Urinary bladder (tissue), 4 donors: ENCODE results near the gene PKD1. TPM values are rescaled to one million over a fixed set of nuclear protein-coding genes. Genes with fewer than 3 reads are reported as not detected.

Experiments used
- DNase-seq: peaks from one replicate; pipeline ENCODE4 v3.0.0-alpha.2; 2015; ENCODE audit errors: extremely low spot score
- H3K27ac ChIP-seq: one replicate; pipeline ENCODE4 v1.5.1; 2013; ENCODE audit warnings: low read depth, mild to moderate bottlenecking, moderate library complexity
- H3K36me3 ChIP-seq: one replicate; pipeline ENCODE4 v1.6.1; 2013; ENCODE audit warnings: mild to moderate bottlenecking, moderate library complexity; ENCODE audit not compliant: insufficient read depth
- H3K4me1 ChIP-seq: one replicate; pipeline ENCODE4 v1.6.1; 2013; ENCODE audit warnings: mild to moderate bottlenecking, moderate library complexity; ENCODE audit not compliant: insufficient read depth
- H3K4me3 ChIP-seq: one replicate; pipeline ENCODE4 v1.5.1; 2013; ENCODE audit warnings: low read depth, low read length
- WGBS: extraction: QIAGEN DNeasy Blood & Tissue Kit; methylation state at CpG from one replicate; pipeline ENCODE4 v1.1.7; 2013; 5-methylcytosine and 5-hydroxymethylcytosine counted together
- polyA plus RNA-seq: library from polyadenylated mRNA; stranded (reverse); fragments of 200-250 nt; gene quantifications from one replicate; pipeline ENCODE4 v1.2.3, GENCODE V29; 2013
- total RNA-seq: library from RNA; depleted of rRNA; stranded (reverse); fragments of >200 nt; gene quantifications from one replicate; pipeline ENCODE4 v1.2.3, GENCODE V29; 2014
- donor health status: healthy with polysubstance abuse.
- donor health status: healthy.

The PKD1 gene
- total and polyA plus RNA-seq, 2 donors = 79.5 to 197 TPM

DNA sequence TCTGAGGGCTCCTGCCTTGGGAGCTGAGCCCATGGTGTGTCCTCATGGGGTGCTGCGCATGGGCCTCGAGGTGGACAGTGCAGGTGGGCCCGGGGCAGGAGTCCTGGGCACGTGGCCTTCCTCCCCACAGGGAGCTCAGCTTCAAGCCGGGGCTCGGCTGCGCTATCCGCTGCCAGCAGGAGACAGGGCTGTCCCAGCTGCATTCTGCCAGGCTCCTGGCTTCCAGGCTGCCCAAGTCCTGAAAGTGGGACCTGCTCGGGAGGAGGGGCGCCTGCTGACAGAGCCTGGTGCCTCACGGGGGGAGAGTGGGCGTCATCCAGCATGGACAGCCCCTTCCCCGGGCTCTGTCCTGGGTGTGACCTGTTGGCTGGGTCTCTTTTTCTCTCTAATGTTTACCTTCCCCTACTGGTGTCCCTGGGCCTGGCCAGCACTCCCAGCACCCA lies 27.0 kb upstream of the PKD1 start:
- DNase-seq = no peak
- H3K27ac ChIP-seq = peak overlapping the region; percentile 79
- H3K36me3 ChIP-seq = peaks cover 5% of the 10 kb centered on the region
- peaks cover under 1% of the 10 kb centered on the region for H3K4me1 ChIP-seq
- H3K4me3 ChIP-seq = no peak overlapping the region
- WGBS = 80% methylated on average over 13 of the region's 13 CpGs

DNA sequence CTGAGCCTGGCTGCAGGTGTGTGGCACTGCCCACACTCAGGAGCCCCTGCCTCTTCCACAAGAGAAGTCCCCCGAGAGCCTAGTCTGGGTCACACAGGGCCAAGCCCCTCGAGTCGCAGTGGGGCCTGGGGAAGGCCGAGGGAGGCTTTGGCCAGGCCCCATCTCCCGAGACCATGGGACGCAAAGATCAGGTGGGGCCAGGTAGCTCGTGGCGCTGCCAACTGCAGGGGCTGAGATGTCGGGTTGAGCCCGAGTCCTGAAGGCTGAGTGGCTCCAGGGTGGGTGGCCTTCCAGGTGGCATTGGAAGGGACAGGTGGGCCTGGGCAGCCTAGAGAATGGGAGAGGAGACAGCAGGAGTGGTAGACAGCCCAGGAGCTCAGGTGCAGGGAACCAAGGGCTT lies 26.2 kb upstream of the PKD1 start:
- peaks cover 5% of the 10 kb centered on the region for H3K36me3 ChIP-seq
- H3K27ac ChIP-seq = no peak overlapping the region
- no peak overlapping the region for H3K4me3 ChIP-seq
- DNase-seq = no peak
- peaks cover 3% of the 10 kb centered on the region for H3K4me1 ChIP-seq
- 91% methylated on average over 10 of the region's 10 CpGs for WGBS

DNA sequence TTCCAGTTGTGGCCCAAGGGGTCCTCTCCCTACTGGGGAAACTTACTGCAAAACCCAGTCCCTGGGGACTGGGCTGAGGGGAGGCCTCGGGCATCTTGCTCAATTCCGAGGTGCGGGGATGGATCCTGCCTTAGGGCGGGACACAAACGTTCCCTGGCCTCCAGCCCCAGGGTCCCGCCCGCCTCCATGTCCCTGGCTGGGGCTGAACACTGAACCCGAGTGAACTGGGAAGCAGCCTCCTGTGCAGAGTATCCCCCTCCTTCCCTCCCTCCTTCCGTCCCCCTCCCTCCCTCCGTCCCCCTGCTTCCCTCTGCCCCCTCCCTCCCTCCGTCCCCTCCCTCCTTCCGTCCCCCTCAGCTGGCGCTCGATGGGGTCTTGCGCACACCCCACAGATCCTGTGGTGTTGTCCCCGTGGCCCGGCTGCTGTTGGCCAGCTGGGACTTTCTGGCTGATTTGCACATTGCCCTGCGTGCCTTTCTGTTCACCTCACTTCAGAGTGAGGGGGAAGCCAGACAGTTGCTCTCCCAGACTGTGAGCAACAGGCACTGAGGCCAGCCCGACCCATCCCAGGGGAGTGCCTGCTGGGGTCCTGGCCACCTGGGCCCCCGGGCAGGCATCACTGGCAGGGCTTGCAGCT lies 25.3 kb upstream of the PKD1 start:
- Histone ChIP-seq H3K4me3 (no peak overlapping the region), H3K27ac (peak overlapping the region; percentile 66), H3K36me3 (peaks cover 5% of the 10 kb centered on the region), H3K4me1 (peaks cover 5% of the 10 kb centered on the region)
- 44% methylated on average over 20 of the region's 20 CpGs for WGBS
- no peak for DNase-seq

DNA sequence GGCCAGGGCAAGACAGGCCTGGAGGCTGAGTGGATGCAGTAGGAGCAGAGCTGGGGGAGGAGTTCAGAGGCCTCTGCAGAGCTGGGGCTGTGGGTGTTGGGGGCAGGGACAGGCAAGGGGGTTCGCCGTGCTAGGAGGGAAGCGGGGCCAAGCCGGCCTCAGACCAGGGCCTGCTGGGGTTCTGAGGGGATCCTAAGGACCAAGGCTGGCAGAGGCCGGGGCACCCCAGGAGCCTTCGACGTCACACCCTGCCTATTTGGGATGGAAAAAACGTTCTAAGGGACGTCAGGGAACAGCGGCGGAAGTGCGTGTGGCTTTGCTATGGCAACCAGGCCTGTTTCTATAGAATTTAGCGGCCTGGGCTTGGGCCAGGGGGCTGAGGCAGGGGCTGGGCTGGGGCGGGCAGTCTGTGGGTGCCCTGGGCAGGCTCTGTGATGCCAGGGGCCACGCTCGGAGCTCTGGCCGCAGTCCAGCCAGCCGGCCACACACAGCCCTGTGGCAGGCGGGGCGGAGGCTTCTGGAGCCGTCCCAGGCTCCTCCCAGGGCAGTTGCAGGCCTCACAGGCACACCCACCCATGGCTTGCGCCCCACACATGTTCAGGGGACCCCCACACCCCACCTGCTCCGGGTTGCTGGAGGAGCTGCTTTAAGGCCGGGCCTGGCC lies 23.6 kb upstream of the PKD1 start:
- peak overlapping the region; percentile 14 for H3K4me3 ChIP-seq

DNA sequence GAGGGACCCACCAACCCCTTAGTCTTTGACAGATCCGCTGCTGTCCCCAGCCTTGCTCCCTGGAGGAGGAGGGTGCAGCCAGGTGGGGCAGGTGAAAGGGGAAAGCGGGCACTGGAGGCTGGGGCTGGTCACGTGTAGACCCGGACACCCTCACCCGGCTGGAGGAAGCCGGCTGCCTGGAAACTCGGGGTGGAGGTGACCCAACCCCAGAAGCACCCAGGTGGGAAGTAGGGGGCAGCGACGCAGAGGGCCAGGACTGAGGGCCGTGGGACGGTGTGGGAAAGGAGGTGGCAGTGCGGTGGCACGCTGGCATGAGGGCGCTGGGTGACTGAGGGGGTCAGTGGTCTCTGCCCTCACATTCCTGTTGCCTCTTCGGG lies 22.6 kb upstream of the PKD1 start:
- WGBS = 80% methylated on average over 15 of the region's 15 CpGs
- no peak overlapping the region for H3K4me3 ChIP-seq

More for the DNA sequence above, 23.6 kb upstream of the PKD1 start:
- WGBS = 19% methylated on average over 24 of the region's 24 CpGs
- Histone ChIP-seq H3K4me1 (peaks cover 5% of the 10 kb centered on the region), H3K27ac (peak overlapping the region; percentile 30), H3K36me3 (no peaks in the 10 kb centered on the region)
- no peak for DNase-seq

DNA sequence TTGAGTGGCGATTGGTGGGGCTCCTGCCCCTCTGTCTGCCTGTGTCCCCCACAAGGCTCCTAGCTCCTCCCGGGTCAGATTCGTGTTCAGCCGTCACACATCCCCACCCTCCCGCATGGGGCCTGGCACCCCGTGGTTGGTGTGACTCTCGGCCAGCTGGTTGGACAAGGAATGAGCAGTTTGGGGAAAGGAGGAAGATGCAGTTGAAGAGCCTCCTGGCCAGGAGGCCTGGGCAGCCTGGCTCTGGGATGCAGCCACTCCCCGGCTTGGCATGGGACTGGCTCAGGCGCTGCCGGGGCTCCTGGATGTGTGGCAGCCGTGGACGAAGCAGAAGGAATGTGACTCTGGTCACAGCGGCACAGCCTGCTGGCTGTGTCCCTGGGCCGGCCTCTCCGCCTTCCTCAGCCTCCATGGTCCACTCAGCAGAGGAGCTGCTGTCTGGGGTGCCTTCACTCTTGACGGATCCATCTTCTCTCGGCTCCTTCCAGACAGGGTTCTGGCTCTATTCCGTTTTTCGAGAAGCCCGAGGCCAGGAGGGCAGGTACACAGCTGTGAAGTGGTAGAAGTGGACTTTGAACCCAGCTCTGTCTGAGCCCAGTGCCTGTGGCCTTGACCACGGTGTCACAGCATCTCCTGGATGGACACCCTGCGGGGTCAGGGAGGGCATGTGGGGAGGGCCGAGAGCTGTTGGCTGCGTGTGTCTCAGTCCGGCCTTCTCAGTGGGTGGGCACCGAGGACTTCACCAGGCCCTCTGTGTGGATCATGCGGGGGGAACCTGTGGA lies 22.0 kb upstream of the PKD1 start:
- 82% methylated on average over 27 of the region's 27 CpGs for WGBS
- DNase-seq = no peak
- no peak overlapping the region for H3K27ac ChIP-seq
- H3K36me3 ChIP-seq = no peaks in the 10 kb centered on the region
- H3K4me1 ChIP-seq = peaks cover 7% of the 10 kb centered on the region
- no peak overlapping the region for H3K4me3 ChIP-seq

More for the DNA sequence above, 22.6 kb upstream of the PKD1 start:
- H3K36me3 ChIP-seq = no peaks in the 10 kb centered on the region
- peaks cover 5% of the 10 kb centered on the region for H3K4me1 ChIP-seq
- no peak for DNase-seq
- no peak overlapping the region for H3K27ac ChIP-seq

DNA sequence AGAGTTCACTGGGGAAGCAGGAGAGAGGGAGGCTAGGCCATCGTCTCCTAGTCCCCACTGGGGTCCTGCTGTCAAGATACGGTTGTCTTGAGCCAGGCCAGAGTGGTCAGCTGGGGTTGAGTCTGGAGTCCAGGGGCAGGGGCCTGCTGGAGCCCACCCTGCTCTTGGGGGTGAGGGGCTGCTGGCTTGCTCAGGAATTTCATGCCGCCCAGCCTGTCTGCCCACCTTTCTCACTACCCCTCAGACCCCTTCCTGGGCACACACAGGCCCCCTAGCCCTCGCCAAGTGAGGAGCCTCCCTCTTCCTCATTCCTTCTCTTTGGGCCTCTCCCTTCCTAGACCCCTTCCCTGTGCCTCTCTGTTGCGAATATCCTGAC lies 21.1 kb upstream of the PKD1 start:
- WGBS = 55% methylated on average over 5 of the region's 5 CpGs
- Histone ChIP-seq H3K36me3 (no peaks in the 10 kb centered on the region), H3K4me1 (peaks cover 7% of the 10 kb centered on the region), H3K27ac (no peak overlapping the region), H3K4me3 (no peak overlapping the region)
- no peak for DNase-seq

DNA sequence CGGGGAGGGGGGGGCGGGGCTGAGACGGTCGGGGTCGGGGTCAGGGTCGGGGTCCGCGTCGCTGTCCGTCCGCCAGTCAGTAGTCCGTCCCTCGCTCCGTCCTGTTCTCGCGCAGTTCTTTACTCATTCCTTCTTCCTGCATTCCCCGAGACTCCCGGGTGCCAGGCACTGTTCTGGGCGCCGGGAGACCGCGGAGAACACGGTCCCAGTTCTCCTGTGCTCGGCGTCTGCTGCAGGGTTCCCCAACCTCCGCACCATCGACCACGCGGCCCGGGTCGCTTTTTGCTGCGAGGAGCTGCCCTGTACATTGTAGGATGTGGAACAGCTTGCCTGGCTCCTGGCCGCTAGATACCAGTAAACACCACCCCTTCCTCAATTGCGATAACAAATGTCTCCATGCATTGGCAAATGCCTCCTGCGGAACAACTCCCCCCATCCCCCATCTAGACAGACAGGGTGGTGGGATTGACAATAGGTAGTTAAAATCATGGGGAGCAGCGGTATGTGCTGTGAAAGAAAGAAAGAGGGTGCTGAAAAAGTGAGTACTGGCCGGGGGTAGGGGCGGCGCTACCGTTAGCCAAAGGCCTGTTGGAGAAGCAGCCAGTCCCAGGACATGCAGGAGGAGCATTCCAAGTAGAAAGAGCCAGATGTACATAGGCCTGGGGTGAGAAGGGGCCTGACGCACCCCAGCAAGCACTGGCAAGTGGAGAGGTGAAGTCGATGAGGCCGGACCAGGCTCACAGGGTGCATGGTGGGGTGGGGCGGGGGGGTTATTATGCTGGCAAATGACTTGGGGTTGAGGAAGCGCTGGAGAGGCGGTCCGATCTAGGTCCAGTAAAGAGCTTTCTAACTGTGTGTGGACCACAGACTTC lies 20.5 kb upstream of the PKD1 start:
- DNase-seq = no peak
- Histone ChIP-seq H3K27ac (no peak overlapping the region), H3K4me1 (peaks cover 7% of the 10 kb centered on the region), H3K4me3 (peak overlapping the region; percentile 63), H3K36me3 (no peaks in the 10 kb centered on the region)
- WGBS = 4% methylated on average over 44 of the region's 47 CpGs

DNA sequence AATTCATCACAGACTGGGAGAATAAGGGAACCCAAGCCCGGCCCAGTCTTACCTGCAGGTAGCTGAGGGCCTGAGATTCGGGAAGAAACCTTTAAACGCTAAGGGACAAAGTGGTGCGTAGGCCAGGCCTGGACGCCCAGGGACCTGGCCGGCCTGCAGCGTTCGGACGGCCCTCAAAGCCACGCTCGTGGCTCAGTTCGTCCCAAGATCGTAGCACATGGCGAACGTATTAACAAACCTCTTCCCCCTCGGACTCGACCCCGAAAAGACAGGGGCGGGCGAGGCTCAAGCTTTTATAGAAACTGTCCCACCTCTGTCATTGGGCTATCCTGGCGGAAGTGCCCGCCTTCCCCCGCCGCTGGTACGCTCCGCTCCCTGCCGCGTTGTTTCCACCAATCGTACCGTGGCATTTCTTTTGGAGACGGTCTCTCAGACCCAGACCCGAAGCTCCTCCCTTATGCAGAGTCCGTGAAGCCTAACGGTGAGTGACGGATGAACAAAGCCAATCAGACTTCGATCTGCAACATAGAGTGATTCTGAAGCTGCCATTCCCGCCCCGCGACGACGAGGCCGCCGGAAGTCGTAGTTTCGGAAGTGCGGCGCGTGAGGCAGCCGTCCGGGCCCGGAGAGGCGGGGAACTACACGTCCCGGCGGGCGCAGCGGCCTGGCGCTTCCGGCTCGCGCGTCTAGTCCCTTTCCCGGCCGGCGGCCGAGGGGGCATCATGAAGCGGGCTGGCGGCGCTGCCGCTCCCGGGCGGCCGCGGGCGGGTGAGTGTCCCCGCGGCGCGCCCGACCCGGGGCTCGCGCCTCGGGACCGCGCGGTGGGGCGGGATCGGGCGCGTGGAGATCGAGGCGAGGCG lies 19.6 kb upstream of the PKD1 start, which contains the start of gene TRAF7:
Gene TRAF7, plus strand, starts transcription at position 692 of the 860 bp plus-strand sequence. CDS start 8,139 bp downstream, outside the sequence.
- Histone ChIP-seq H3K4me3 (peak within 1 kb of the TSS; percentile 63), H3K27ac (peak within 1 kb of the TSS; percentile 33), H3K36me3 (no peaks in the 10 kb centered on the region), H3K4me1 (peaks cover 7% of the 10 kb centered on the region)
- WGBS = under 1% methylated on average over 93 of the region's 94 CpGs
- DNase-seq = peak; percentile 100

DNA sequence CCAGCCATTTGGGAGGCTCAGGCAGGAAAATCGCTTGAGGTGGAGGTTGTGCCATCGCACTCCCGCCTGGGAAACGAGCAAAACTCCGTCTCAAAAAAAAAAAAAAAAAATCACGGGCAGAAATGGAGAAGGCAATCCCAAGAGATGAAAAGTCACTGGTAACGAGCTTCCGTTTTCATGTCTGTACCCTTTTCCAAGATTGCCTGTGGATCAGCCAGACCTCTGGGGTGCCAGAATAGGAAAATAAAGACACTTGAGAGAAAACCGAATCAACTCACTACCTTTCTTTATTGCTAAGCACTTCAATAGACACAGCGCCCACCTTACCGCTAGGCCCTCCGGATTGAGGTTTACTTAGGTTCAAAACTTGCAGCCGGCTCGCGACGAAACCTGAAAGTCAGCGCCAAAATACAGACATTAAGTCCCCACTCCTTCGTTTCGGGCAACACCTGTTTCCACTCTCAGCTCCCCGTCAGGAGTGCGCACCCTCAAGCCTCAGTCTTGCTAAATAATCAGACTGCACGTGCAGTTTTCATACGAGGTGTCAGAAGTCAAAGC lies 18.9 kb upstream of the PKD1 start:
- DNase-seq = no peak
- Histone ChIP-seq H3K27ac (peak overlapping the region; percentile 33), H3K4me3 (peak overlapping the region; percentile 56), H3K36me3 (no peaks in the 10 kb centered on the region), H3K4me1 (peaks cover 7% of the 10 kb centered on the region)
- WGBS = 3% methylated on average over 23 of the region's 23 CpGs

DNA sequence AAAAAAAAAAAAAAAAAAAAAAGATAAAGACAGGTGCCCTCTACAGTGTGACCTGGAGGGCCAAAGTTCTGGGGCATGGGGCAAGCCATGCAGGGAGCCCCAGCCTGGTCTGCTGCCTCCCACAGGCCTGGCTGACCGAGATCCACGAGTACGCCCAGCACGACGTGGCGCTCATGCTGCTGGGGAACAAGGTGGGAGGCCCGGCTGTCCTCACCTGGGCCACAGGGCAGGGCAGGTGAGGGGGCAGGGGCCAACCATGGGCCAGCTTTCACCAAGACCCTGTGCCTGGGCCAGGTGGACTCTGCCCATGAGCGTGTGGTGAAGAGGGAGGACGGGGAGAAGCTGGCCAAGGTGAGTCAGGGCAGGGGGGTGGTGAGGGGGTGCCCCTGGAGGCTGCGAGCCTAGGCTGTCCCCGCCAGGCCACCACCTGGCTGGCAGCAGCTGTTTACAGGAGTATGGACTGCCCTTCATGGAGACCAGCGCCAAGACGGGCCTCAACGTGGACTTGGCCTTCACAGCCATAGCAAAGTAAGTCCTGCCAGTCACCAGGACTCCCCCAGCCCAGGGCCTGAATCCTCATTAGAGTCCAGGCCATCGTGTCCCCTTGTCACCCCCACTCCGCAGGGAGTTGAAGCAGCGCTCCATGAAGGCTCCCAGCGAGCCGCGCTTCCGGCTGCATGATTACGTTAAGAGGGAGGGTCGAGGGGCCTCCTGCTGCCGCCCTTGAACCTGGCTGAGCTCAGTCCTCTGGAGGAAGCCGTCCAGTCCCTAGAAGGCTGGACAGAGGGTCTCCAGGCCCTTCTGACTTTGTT lies 17.2 kb upstream of the PKD1 start:
- no peaks in the 10 kb centered on the region for H3K36me3 ChIP-seq
- 30% methylated on average over 25 of the region's 25 CpGs for WGBS
- peaks cover 7% of the 10 kb centered on the region for H3K4me1 ChIP-seq
- H3K27ac ChIP-seq = no peak overlapping the region
- H3K4me3 ChIP-seq = peak overlapping the region; percentile 16
- DNase-seq = no peak
